Stromal cell of bone marrow (primary cell): Measurements from ENCODE around the gene LAMA3.

ENCODE experiments used
- DNase-seq: peaks from one replicate; pipeline ENCODE4 v3.0.0-alpha.2; 2012; ENCODE audit warnings: low read depth

Gene LAMA3

GRCh38 chr18:23669804-23670405 is 19.3 kb upstream of the LAMA3 start:
- DNase-seq: no peak

DNA sequence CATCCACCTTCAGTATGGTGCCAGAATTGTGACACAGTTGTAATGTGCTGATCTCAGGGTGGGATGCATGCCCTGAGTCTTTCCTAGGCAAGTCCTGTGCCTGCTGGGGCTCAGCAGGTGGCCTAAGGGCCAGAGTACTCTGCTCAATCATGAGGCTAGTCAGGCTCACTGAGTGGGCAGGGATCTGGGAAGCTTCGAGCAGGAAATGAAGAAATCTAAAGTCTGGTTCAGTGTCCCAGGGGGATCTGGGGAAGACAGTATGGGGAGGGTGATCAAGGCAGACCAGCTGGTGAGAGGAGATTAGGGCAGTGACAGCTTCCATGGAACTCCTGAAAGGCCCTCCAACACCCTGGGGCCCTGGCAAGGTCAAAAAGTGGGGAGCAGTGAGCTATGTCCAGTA is 17.7 kb upstream of the LAMA3 start:
- DNase-seq: peak; percentile 33

GRCh38 chr18:23673725-23674124 is 15.5 kb upstream of the LAMA3 start:
- no peak for DNase-seq

DNA sequence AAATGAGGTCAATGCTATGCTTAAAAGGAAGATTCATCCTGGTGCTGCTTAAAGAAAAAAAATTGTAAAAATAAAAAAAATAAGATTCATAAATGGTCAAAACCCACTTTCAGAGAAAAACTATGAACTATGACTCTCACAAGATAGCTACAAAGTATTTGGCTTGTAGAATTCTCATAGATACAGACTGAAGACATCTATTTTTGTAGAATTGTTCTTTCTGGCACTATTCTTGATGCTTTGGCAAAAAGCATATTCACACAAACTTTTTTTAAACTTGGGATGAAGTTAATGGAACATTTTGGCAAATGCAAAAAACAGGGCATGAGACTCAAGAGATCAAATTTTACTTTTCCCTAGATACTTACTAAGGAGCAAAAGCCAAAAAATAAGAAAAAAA is 14.0 kb upstream of the LAMA3 start:
- DNase-seq: no peak

GRCh38 chr18:23675896-23676295 is 13.4 kb upstream of the LAMA3 start:
- DNase-seq: no peak

- DNase-seq: no peak
These were observed 7.2 kb upstream of the LAMA3 start for GRCh38 chr18:23682045-23682444.

- DNase-seq: no peak
These were observed 6.8 kb upstream of the LAMA3 start for GRCh38 chr18:23682472-23682871.

GRCh38 chr18:23683155-23683554 is 6.1 kb upstream of the LAMA3 start:
- no peak for DNase-seq

- DNase-seq: no peak
These were observed 5.6 kb upstream of the LAMA3 start for GRCh38 chr18:23683671-23684070.

DNA sequence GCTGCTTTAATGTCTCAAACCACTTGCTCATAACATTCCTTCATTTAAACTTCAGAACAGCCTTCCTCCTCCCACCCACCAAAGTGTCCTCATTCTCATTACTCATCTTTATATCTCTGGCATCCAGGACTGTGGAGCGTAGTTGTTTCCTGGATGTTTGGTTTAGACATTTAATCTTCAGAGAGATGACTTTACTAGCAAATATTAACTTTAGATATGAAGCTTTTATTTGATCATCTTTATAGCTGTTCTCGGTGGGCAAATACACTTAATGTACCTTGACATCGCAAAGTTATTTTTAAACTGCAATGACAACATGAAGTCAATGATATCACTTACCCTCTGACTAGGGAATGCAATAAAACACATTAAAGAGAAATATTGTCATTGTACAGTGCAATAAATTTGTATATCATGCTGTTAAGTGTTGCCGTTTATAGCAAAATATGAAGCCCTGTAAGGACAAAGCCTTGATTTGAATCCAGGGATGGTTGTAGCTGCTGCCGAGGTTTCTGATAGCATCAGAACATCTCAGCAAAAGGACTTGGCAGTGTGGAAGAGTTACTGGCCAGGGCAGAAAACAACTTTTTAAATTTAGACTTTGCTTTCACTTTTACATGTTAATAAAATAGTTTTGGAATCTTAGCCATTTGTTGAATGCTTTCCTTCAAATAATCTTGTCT is 4.6 kb upstream of the LAMA3 start:
- DNase-seq: peak; percentile 37

- DNase-seq: no peak
These were observed 725 bp upstream of the LAMA3 start for GRCh38 chr18:23688528-23688927.

DNA sequence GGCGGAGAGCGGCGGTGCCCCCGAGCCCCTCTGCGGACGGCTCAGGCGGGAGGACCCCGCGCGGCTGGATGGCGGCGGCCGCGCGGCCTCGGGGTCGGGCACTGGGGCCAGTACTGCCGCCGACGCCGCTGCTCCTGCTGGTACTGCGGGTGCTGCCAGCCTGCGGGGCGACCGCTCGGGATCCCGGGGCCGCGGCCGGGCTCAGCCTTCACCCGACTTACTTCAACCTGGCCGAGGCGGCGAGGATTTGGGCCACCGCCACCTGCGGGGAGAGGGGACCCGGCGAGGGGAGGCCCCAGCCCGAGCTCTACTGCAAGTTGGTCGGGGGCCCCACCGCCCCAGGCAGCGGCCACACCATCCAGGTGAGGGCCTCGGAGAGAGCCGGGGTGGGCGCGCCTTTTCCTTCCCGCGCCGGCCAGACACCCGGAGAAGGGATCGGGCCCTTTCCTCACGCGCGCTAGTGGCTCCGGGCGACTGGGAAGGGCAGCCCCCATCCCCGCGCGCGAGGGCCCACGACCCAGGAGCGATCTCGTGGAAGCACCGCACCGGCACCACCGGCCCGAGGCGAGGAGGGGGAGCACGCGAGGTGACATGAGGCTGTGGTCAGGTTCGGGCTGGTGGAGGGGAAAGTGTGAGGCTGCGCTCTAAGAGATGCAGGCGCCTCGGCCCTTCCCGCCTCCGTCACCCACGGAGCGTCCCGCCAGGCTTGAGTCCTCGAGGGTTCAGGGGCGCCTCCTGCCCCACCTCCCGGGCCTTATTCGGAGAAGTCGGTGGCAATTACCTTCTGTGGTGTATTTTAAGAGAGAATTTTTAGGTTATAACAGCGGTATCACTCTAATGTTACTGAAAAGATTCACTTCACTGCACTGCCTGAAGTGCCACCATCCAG is 607 bp downstream of the LAMA3 start:
- no peak for DNase-seq

DNA sequence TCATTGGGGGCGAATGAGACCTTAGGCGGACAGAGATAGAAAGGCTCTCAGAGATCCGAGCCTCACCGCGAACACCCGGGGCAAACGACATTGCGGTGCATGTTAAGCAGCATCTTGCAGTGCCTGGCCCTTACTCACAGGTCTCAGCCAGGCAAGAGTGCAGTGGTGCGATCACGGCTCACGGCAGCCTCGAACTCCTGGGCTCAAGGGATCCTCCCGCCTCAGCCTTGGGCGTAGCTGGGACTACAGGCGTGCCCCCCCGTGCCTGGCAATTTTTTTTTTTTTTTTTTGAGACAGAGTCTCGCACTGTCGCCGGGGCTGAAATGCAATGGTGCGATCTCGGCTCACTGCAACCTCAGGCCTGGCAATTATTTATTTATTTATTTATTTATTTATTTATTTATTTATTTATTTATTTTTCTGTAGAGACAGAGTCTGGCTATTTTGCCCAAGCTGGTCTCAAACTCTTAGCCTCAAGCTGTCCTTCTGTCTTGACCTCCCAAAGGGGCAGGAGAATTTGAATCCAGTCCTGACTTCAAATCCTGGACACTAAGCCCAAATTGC is 1.3 kb downstream of the LAMA3 start:
- DNase-seq: no peak

DNA sequence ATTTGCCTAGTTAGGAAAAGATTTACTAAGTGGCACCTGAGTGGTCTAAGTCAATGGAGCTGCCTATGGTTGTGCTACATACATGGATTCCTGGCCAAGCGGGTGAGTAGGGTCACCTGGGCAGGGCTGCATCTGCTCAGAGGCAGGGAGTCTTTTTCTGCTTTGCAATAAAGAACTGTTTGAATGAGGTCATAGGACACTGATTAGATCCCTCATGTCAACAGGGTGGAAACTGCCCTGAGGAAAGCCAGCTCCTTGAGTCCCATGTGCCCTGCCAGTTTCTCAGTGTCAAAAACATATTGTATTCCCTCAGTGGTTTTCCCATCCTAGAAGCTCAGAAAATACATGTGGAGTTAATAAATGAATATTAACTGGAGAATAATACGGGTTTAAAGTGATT is 4.6 kb downstream of the LAMA3 start:
- DNase-seq: no peak

- DNase-seq: no peak
These were observed 5.6 kb downstream of the LAMA3 start for GRCh38 chr18:23694637-23695430.

DNA sequence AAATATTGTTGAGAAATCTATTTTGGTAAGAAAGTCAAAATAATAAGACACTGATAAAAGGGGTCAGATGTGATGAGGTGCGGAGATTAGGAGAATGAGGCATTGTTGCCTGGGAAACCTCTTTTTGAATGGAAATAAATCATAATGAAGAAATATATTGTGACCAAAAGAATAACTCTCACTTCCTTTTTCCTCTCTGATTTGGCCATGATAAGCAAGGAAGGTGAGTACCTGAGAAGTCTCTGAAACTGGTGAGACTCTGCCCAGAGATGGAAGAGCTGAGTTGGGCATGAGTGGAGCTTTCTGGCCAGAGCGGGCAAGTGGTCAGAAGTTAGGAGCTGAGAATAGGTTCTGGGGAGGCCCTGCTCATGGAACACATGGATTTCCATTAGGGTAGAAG is 11.8 kb downstream of the LAMA3 start:
- DNase-seq: no peak

GRCh38 chr18:23701544-23702064 is 12.4 kb downstream of the LAMA3 start:
- no peak for DNase-seq

DNA sequence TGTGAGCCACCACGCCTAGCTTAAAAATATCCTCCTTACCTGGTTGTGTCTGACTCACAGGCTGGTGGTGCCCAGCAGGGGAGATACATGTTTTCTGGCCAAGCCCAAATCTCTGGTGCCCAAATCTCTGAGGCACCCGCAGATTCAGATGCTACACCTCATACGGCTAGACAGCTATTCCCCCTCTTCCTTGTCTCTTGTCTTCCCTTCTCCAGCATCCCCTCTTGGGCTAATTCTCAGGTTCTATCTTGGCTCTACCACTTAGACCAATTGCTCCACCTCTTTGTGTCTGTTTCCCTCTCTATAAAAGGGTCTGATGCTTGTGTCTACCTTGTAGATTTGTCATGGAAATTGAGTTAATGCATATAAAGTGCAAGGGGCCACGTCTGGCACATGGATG is 13.4 kb downstream of the LAMA3 start:
- DNase-seq: no peak

GRCh38 chr18:23703057-23703986 is 14.1 kb downstream of the LAMA3 start:
- DNase-seq: peak; percentile 58

DNA sequence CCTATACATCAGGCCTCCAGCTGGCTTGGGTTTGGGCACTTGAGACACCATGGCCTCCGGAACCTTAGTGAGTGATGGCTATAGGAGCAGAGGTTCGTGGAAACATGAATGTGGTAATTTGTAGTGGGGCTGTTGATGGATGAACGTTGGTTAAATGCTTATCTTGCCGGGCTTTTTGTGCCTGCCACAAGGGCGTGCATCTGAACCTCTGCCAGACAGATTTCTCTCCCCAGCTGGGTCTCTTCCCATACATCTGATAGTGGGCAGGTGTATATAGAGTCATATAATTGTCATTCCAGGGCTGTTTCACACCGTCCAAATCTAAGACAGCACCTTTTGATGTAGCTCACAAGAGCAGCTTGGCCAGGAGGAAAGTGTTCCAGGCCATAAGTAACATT is 14.7 kb downstream of the LAMA3 start:
- no peak for DNase-seq

- DNase-seq: no peak
These were observed 15.6 kb downstream of the LAMA3 start for GRCh38 chr18:23704806-23705205.
